Tibial nerve (tissue), 3 donors: ENCODE data around the gene SLC51A.
"Not testable (repeated sequence)": the region's sequence is repeated elsewhere in the genome, so short reads cannot be mapped to it uniquely, and the experiment has no call there.

Experiments used
- POLR2A ChIP-seq, 2 donors: fragments of 450-650 bp; IDR thresholded peaks; one replicate each; pipeline ENCODE4 v1.6.1; 2017; ENCODE audit warnings: antibody characterized with exemption in 2 of 2, mild to moderate bottlenecking in 2 of 2, moderate library complexity in 2 of 2
- TF ChIP-seq, protein P1 (sequence below), 5 experiments: fragments of 200-600 bp in 3 of 5; fragments of 450-650 bp in 2 of 5; sonication (generic) in 3 of 5; IDR thresholded peaks; one replicate each; pipeline ENCODE4 v1.5.1; 2016 to 2019; ENCODE audit warnings: antibody characterized with exemption in 5 of 5, mild to moderate bottlenecking in 3 of 5, moderate library complexity in 2 of 5

DNA sequence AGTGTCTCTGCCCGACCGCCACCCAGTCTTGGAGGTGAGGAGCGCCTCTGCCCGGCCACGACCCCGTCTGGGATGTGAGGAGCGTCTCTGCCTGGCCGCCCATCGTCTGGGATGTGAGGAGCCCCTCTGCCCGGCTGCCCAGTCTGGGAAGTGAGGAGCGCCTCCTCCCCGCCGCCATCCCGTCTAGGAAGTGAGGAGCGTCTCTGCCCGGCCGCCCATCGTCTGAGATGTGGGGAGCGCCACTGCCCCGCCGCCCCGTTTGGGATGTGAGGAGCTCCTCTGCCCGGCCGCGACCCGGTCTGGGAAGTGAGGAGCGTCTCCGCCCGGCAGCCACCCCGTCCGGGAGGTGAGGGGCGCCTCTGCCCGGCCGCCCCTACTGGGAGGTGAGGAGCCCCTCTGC lies 27.8 kb downstream of the SLC51A start:
- not testable (repeated sequence) for TF ChIP-seq POLR2A (IDR thresholded peaks at IDR 0.05)
- TF ChIP-seq, protein P1, sequence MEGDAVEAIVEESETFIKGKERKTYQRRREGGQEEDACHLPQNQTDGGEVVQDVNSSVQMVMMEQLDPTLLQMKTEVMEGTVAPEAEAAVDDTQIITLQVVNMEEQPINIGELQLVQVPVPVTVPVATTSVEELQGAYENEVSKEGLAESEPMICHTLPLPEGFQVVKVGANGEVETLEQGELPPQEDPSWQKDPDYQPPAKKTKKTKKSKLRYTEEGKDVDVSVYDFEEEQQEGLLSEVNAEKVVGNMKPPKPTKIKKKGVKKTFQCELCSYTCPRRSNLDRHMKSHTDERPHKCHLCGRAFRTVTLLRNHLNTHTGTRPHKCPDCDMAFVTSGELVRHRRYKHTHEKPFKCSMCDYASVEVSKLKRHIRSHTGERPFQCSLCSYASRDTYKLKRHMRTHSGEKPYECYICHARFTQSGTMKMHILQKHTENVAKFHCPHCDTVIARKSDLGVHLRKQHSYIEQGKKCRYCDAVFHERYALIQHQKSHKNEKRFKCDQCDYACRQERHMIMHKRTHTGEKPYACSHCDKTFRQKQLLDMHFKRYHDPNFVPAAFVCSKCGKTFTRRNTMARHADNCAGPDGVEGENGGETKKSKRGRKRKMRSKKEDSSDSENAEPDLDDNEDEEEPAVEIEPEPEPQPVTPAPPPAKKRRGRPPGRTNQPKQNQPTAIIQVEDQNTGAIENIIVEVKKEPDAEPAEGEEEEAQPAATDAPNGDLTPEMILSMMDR (IDR thresholded peaks at IDR 0.05) = not testable (repeated sequence)
